ENCODE data around the gene LRPAP1.

Gene LRPAP1

DNA sequence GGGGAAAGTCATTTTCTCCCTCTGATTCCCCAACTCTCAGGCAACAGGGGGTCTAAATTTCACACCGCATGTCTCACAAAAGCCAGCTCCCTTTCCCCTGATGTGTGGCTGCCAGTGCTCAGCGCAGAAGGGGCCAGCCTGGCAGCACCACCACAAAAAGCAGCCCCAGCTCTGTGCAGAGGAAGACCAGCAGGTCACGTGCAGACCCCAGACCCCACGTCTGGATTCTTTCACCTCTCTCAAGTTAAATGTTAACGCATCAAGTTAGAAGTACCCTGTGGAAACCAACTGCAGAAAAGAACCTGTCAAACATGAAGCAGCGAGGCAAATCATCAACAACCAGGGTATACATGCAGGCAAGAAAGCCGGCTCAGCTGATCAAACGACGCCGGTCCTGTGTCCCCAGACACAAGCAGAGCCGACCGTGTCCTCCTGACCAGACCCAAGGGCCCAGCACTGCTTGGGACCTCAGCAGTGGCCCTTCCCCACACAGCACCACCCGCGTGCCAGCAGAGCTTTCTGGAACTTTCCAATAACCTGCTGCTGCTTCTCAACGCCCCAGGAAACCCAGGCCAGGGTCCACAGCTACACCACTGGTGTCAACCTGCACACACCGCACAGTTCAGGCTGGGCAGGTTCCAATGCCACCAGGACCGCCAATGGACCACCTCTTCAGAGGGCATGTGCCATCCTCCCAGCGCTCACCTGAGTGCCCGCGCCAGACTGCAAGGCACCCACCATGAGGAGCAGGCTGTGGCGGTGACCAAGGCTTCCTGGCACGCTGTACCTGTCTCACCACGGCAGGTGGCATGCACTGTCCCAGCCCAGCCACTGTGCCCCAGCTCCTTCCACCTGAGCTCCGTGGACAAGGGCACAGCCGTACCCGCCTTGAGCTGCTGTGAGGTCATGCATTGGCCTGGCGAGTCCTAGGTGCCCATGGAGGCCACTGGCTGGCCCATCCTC, 4.0 kb downstream of the LRPAP1 start:
- Histone ChIP-seq H2BK5ac (ENCODE audit: low read length) (no peak overlapping the region), H3K79me1 (ENCODE audit: low read length) (peaks cover 24% of the 10 kb centered on the region), H3K23ac (ENCODE audit: low read length) (no peak overlapping the region), H3K79me2 (ENCODE audit: control insufficient read depth, insufficient read depth, low read length) (peaks cover 14% of the 10 kb centered on the region), H4K5ac (ENCODE audit: low read length) (no peak overlapping the region), H3K27ac (ENCODE audit: low read depth, low read length) (no peak overlapping the region), H3K4me1 (ENCODE audit: control insufficient read depth, low read depth, low read length) (peaks cover 4% of the 10 kb centered on the region), H3K4me2 (ENCODE audit: low read length) (no peak overlapping the region), H2BK15ac (replicated peaks; ENCODE audit: low read depth) (no peak overlapping the region), H4K8ac (ENCODE audit: low read depth, low read length) (no peak overlapping the region), H2AK5ac (ENCODE audit: low read length) (no peak overlapping the region), H3K9ac (ENCODE audit: low read length) (no peak overlapping the region), H3K4me3 (ENCODE audit: low read length) (no peak overlapping the region), H3K56ac (ENCODE audit: low read length) (no peak overlapping the region), H3K18ac (ENCODE audit: low read length) (no peak overlapping the region), H3K4ac (ENCODE audit: low read depth, low read length) (no peak overlapping the region), H2BK120ac (ENCODE audit: low read depth, low read length) (no peak overlapping the region), H3K27me3 (ENCODE audit: insufficient read depth, low read length, poor library complexity) (no peaks in the 10 kb centered on the region), H3K36me3 (ENCODE audit: control insufficient read depth, insufficient read depth, low read length) (no peaks in the 10 kb centered on the region)
- DNase-seq: no peak
- WGBS (ENCODE audit: extremely low coverage, insufficient coverage, low lambda C conversion rate): no CpG with 5 or more reads among the region's 27 CpGs

DNA sequence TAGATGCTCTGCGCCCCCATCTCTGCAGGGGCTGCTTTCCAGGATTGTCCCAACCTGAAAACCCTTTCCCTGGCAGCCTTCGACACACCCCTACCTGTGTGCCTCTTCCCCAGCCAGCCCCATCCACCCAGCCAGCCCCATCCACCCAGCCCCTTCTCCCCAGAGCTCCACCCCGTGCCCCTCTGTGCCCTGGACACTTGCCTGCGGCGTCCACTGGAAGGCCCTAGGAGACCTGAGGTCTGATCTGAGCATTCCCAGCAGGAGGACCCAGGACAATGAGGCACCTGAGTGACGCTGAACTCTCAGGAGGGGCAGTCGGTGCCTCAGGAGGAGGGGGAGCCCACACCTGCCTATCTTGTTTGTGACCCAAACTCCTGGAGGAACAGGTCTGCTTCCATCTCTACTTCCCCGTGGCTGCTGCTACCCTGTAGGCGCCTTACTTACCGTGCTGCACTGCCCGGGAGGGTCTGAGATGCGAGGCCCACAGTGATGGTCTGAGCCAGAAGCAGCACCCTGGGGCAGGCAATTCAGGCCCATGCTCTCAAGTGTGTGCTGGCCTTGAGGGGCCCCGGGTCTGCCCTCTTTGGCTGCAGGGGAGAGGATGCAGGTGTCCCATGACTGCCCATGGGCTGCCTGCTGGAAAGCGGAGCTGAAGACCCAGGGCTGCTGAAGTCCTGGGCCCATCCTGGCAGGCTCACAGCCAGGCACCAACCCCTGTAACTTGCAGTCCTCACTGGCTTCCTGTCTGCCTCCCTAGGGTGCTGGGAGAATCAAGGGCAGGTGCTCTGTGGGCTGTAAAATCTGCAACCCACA, 4.9 kb downstream of the LRPAP1 start:
- no peak for DNase-seq
- no peak overlapping the region for H3K9ac ChIP-seq (ENCODE audit: low read length)
- no peak overlapping the region for H2BK15ac ChIP-seq (replicated peaks; ENCODE audit: low read depth)
- H4K5ac ChIP-seq (ENCODE audit: low read length): no peak overlapping the region
- no peak overlapping the region for H2AK5ac ChIP-seq (ENCODE audit: low read length)
- H3K23ac ChIP-seq (ENCODE audit: low read length): no peak overlapping the region
- WGBS (ENCODE audit: extremely low coverage, insufficient coverage, low lambda C conversion rate): no CpG with 5 or more reads among the region's 14 CpGs
- peaks cover 24% of the 10 kb centered on the region for H3K79me1 ChIP-seq (ENCODE audit: low read length)
- no peak overlapping the region for H4K8ac ChIP-seq (ENCODE audit: low read depth, low read length)
- H3K36me3 ChIP-seq (ENCODE audit: control insufficient read depth, insufficient read depth, low read length): no peaks in the 10 kb centered on the region
- no peak overlapping the region for H3K56ac ChIP-seq (ENCODE audit: low read length)
- H3K79me2 ChIP-seq (ENCODE audit: control insufficient read depth, insufficient read depth, low read length): peaks cover 14% of the 10 kb centered on the region
- no peak overlapping the region for H3K4ac ChIP-seq (ENCODE audit: low read depth, low read length)
- no peak overlapping the region for H3K18ac ChIP-seq (ENCODE audit: low read length)
- H3K4me2 ChIP-seq (ENCODE audit: low read length): no peak overlapping the region
- no peak overlapping the region for H2BK120ac ChIP-seq (ENCODE audit: low read depth, low read length)
- no peak overlapping the region for H2BK5ac ChIP-seq (ENCODE audit: low read length)
- H3K4me3 ChIP-seq (ENCODE audit: low read length): no peak overlapping the region
- H3K4me1 ChIP-seq (ENCODE audit: control insufficient read depth, low read depth, low read length): peaks cover 4% of the 10 kb centered on the region
- no peaks in the 10 kb centered on the region for H3K27me3 ChIP-seq (ENCODE audit: insufficient read depth, low read length, poor library complexity)
- no peak overlapping the region for H3K27ac ChIP-seq (ENCODE audit: low read depth, low read length)

DNA sequence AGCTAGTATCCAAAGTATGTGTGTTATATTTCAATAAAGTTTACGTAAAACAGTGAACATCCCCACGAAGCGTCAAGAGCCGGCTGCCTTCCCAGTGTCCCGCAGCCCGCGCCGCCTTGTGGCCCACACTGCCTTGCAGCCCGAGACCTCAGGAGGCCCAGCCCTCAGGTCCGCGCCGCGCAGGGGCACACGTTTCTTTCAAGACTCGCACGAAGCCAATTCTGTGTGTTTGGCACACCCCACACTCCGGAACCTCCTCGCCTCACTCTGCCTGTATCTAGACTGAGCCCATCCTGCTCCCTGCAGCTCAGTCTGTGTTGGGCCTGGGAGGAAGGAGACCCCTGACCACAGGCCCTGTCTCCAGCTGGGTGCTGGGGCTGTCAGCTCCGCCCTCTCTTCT, 5.8 kb downstream of the LRPAP1 start:
- H3K27ac ChIP-seq (ENCODE audit: low read depth, low read length): no peak overlapping the region
- no CpG with 5 or more reads among the region's 19 CpGs for WGBS (ENCODE audit: extremely low coverage, insufficient coverage, low lambda C conversion rate)
- no peak overlapping the region for H4K8ac ChIP-seq (ENCODE audit: low read depth, low read length)
- H3K79me1 ChIP-seq (ENCODE audit: low read length): peaks cover 21% of the 10 kb centered on the region
- no peak overlapping the region for H2BK15ac ChIP-seq (replicated peaks; ENCODE audit: low read depth)
- H3K9ac ChIP-seq (ENCODE audit: low read length): no peak overlapping the region
- no peak for DNase-seq
- no peak overlapping the region for H4K5ac ChIP-seq (ENCODE audit: low read length)
- H3K27me3 ChIP-seq (ENCODE audit: insufficient read depth, low read length, poor library complexity): no peaks in the 10 kb centered on the region
- H3K23ac ChIP-seq (ENCODE audit: low read length): no peak overlapping the region
- no peak overlapping the region for H3K4ac ChIP-seq (ENCODE audit: low read depth, low read length)
- H3K4me2 ChIP-seq (ENCODE audit: low read length): no peak overlapping the region
- no peak overlapping the region for H2BK120ac ChIP-seq (ENCODE audit: low read depth, low read length)
- H3K4me3 ChIP-seq (ENCODE audit: low read length): no peak overlapping the region
- H2BK5ac ChIP-seq (ENCODE audit: low read length): no peak overlapping the region
- H2AK5ac ChIP-seq (ENCODE audit: low read length): no peak overlapping the region
- no peak overlapping the region for H3K18ac ChIP-seq (ENCODE audit: low read length)
- peaks cover 2% of the 10 kb centered on the region for H3K4me1 ChIP-seq (ENCODE audit: control insufficient read depth, low read depth, low read length)
- peaks cover 11% of the 10 kb centered on the region for H3K79me2 ChIP-seq (ENCODE audit: control insufficient read depth, insufficient read depth, low read length)
- H3K36me3 ChIP-seq (ENCODE audit: control insufficient read depth, insufficient read depth, low read length): peaks cover 1% of the 10 kb centered on the region
- no peak overlapping the region for H3K56ac ChIP-seq (ENCODE audit: low read length)

DNA sequence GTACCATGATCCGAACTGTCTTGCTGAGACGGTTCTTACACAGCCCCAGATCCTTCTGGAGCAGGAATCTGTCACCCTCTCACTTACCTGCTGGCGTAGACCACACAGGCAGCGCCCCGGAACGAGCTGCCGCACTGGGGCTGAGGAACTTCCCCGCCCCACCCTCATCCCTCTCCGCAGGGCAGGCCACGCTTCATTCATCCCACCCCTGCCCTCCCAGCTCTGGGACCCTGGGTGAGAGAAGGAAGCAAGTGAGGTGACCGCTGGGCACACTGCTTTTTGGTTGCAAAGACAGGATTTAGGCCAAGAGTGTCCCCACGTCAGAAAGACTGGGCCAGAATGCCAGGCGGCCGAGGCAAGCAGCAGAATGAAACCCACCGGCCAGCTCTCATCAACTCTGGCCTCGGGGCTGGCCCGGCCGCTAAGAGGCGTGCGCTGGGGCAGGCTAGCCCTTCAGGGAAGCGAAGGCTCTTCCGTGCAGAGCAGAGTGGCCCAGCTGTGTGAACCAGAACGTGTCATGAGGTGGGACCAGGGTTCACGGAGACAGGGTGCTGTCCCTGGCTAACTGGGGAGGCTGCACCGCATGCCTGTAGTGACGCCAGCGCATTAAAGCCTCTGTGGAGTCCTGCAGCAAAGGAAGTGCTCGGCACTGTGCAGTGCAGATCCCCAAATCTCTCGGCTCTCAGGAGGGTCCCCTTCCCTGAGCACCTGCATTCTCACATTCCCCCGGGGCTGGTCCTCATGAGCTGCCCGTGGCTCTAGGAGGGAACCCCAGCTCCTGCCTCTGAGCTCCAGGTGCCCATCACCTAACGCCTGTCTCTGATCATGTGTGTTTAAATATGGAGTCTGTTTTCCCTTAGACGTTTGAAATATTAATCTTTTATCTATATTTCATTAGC, 6.4 kb downstream of the LRPAP1 start:
- H2AK5ac ChIP-seq (ENCODE audit: low read length): no peak overlapping the region
- no peak overlapping the region for H3K4me3 ChIP-seq (ENCODE audit: low read length)
- no peak for DNase-seq
- H2BK120ac ChIP-seq (ENCODE audit: low read depth, low read length): no peak overlapping the region
- no peak overlapping the region for H3K23ac ChIP-seq (ENCODE audit: low read length)
- H3K18ac ChIP-seq (ENCODE audit: low read length): no peak overlapping the region
- H4K5ac ChIP-seq (ENCODE audit: low read length): no peak overlapping the region
- H3K79me2 ChIP-seq (ENCODE audit: control insufficient read depth, insufficient read depth, low read length): peaks cover 9% of the 10 kb centered on the region
- H3K27me3 ChIP-seq (ENCODE audit: insufficient read depth, low read length, poor library complexity): no peaks in the 10 kb centered on the region
- H3K56ac ChIP-seq (ENCODE audit: low read length): peak overlapping the region; percentile 15
- H4K8ac ChIP-seq (ENCODE audit: low read depth, low read length): no peak overlapping the region
- H3K4me1 ChIP-seq (ENCODE audit: control insufficient read depth, low read depth, low read length): no peaks in the 10 kb centered on the region
- no peak overlapping the region for H3K4me2 ChIP-seq (ENCODE audit: low read length)
- no CpG with 5 or more reads among the region's 33 CpGs for WGBS (ENCODE audit: extremely low coverage, insufficient coverage, low lambda C conversion rate)
- peaks cover 19% of the 10 kb centered on the region for H3K79me1 ChIP-seq (ENCODE audit: low read length)
- no peak overlapping the region for H3K27ac ChIP-seq (ENCODE audit: low read depth, low read length)
- no peak overlapping the region for H2BK15ac ChIP-seq (replicated peaks; ENCODE audit: low read depth)
- no peak overlapping the region for H3K9ac ChIP-seq (ENCODE audit: low read length)
- H3K4ac ChIP-seq (ENCODE audit: low read depth, low read length): no peak overlapping the region
- H3K36me3 ChIP-seq (ENCODE audit: control insufficient read depth, insufficient read depth, low read length): peaks cover 1% of the 10 kb centered on the region
- H2BK5ac ChIP-seq (ENCODE audit: low read length): no peak overlapping the region

DNA sequence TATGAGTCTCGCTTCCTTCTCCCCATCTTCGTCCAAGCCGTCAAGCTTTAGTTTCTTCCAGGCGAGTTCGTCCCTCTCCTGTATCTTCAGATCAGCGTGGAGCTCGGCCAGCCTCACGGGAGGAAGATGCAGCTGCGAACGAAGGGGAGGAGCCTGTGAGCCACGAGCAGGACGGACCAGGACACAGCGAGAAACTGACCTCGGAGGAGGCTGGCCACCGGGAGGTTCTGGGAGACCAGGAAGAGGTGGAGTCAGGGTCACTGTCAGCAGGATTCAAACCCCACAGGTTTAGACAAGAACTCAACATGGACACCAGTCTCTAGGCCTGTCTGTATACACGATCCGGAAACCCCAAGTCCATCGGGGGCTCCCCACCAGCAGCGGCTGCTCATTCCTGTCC, 7.3 kb downstream of the LRPAP1 start:
- Histone ChIP-seq H3K4ac (ENCODE audit: low read depth, low read length) (no peak overlapping the region), H3K4me2 (ENCODE audit: low read length) (no peak overlapping the region), H2BK120ac (ENCODE audit: low read depth, low read length) (no peak overlapping the region), H4K5ac (ENCODE audit: low read length) (no peak overlapping the region), H3K9ac (ENCODE audit: low read length) (no peak overlapping the region), H3K23ac (ENCODE audit: low read length) (no peak overlapping the region), H3K4me1 (ENCODE audit: control insufficient read depth, low read depth, low read length) (no peaks in the 10 kb centered on the region), H3K27me3 (ENCODE audit: insufficient read depth, low read length, poor library complexity) (no peaks in the 10 kb centered on the region), H3K4me3 (ENCODE audit: low read length) (no peak overlapping the region), H2AK5ac (ENCODE audit: low read length) (no peak overlapping the region), H3K79me2 (ENCODE audit: control insufficient read depth, insufficient read depth, low read length) (peaks cover 6% of the 10 kb centered on the region), H3K79me1 (ENCODE audit: low read length) (peaks cover 19% of the 10 kb centered on the region), H3K27ac (ENCODE audit: low read depth, low read length) (no peak overlapping the region), H4K8ac (ENCODE audit: low read depth, low read length) (no peak overlapping the region), H2BK15ac (replicated peaks; ENCODE audit: low read depth) (no peak overlapping the region), H2BK5ac (ENCODE audit: low read length) (no peak overlapping the region), H3K18ac (ENCODE audit: low read length) (no peak overlapping the region), H3K36me3 (ENCODE audit: control insufficient read depth, insufficient read depth, low read length) (peaks cover 2% of the 10 kb centered on the region), H3K56ac (ENCODE audit: low read length) (no peak overlapping the region)
- DNase-seq: no peak
- WGBS (ENCODE audit: extremely low coverage, insufficient coverage, low lambda C conversion rate): no CpG with 5 or more reads among the region's 19 CpGs
